ENCODE results near the gene TNRC18.
"Not testable (repeated sequence)": the region's sequence is repeated elsewhere in the genome, so short reads cannot be mapped to it uniquely, and the experiment has no call there.

The TNRC18 gene

GRCh38 chr7:5423306-5423975 lies at the start of gene TNRC18:
TSS of gene TNRC18 (minus strand) at chr7:5423834. CDS start at chr7:5421246, 2,588 bp downstream.
- no peak for DNase-seq

- no peak for DNase-seq
Observed at GRCh38 chr7:5472432-5473315, 49.0 kb upstream of the TNRC18 start.

- not testable (repeated sequence) for DNase-seq
Observed at GRCh38 chr7:5471623-5472022, 48.0 kb upstream of the TNRC18 start.

GRCh38 chr7:5470816-5471215 lies 47.2 kb upstream of the TNRC18 start:
- no peak for DNase-seq

GRCh38 chr7:5470167-5470532 lies 46.5 kb upstream of the TNRC18 start:
- no peak for DNase-seq

GRCh38 chr7:5469375-5470166 lies 45.9 kb upstream of the TNRC18 start:
- no peak for DNase-seq

- DNase-seq: no peak
Observed at GRCh38 chr7:5467645-5468044, 44.0 kb upstream of the TNRC18 start.

GRCh38 chr7:5466551-5466950 lies 42.9 kb upstream of the TNRC18 start:
- DNase-seq: no peak

GRCh38 chr7:5463031-5463430 lies 39.4 kb upstream of the TNRC18 start:
- no peak for DNase-seq

- no peak for DNase-seq
Observed at GRCh38 chr7:5462216-5462615, 38.6 kb upstream of the TNRC18 start.

- DNase-seq: no peak
Observed at GRCh38 chr7:5458921-5459480, 35.4 kb upstream of the TNRC18 start.

GRCh38 chr7:5457245-5457735 lies 33.7 kb upstream of the TNRC18 start:
- no peak for DNase-seq

GRCh38 chr7:5456409-5456808 lies 32.8 kb upstream of the TNRC18 start:
- no peak for DNase-seq

- no peak for DNase-seq
Observed at GRCh38 chr7:5455581-5456219, 32.1 kb upstream of the TNRC18 start.

- no peak for DNase-seq
Observed at GRCh38 chr7:5455175-5455574, 31.5 kb upstream of the TNRC18 start.

GRCh38 chr7:5454485-5454884 lies 30.9 kb upstream of the TNRC18 start:
- no peak for DNase-seq

GRCh38 chr7:5453566-5454075 lies 30.0 kb upstream of the TNRC18 start:
- DNase-seq: no peak

- no peak for DNase-seq
Observed at GRCh38 chr7:5452937-5453540, 29.4 kb upstream of the TNRC18 start.

GRCh38 chr7:5452470-5452899 lies 28.9 kb upstream of the TNRC18 start:
- DNase-seq: no peak

- DNase-seq: no peak
Observed at GRCh38 chr7:5451391-5451790, 27.8 kb upstream of the TNRC18 start.

GRCh38 chr7:5450549-5451327 lies 27.1 kb upstream of the TNRC18 start:
- DNase-seq: peak; percentile 82
